ENCODE data around the gene CD2AP.

DNA sequence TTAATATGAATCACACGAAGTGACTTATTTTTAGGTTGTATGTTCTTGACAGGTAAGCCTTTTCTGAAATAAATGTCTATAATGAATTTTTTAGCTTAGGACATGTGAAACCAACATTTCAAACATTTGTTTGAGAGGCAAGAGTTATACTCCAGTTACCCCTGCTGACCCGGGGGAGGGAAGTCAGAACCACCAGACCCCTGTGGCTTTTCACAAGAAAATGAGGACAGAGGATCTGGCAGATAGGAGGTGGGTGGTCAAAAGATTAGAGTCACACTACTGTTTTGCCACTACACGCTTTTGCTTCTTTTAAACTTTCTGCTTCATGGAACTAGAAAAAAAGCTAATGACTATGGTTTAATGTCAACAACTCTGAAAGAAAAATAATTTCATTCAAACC lies 193.3 kb downstream of the CD2AP start:
- TF ChIP-seq, protein P1, sequence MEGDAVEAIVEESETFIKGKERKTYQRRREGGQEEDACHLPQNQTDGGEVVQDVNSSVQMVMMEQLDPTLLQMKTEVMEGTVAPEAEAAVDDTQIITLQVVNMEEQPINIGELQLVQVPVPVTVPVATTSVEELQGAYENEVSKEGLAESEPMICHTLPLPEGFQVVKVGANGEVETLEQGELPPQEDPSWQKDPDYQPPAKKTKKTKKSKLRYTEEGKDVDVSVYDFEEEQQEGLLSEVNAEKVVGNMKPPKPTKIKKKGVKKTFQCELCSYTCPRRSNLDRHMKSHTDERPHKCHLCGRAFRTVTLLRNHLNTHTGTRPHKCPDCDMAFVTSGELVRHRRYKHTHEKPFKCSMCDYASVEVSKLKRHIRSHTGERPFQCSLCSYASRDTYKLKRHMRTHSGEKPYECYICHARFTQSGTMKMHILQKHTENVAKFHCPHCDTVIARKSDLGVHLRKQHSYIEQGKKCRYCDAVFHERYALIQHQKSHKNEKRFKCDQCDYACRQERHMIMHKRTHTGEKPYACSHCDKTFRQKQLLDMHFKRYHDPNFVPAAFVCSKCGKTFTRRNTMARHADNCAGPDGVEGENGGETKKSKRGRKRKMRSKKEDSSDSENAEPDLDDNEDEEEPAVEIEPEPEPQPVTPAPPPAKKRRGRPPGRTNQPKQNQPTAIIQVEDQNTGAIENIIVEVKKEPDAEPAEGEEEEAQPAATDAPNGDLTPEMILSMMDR (IDR thresholded peaks at IDR 0.05; ENCODE audit: low read length), result no peak
- TF ChIP-seq EZH2 (optimal IDR thresholded peaks at IDR 0.05; ENCODE audit: low read depth, low read length) (no peak), EZH2phosphoT487 (IDR thresholded peaks at IDR 0.05; ENCODE audit: low read length) (no peak)
